Measurements from ENCODE around the gene DMXL1.

DMXL1 gene

GRCh38 chr5:119284031-119284430 lies 213.1 kb downstream of the DMXL1 start:
- Histone ChIP-seq H3K4me3 (ENCODE audit: low read depth, low read length) (no peak overlapping the region), H3K27ac (ENCODE audit: low read depth, low read length) (no peak overlapping the region), H3K9ac (ENCODE audit: low read depth, low read length) (no peak overlapping the region), H3K9me3 (ENCODE audit: control insufficient read depth, insufficient read depth, low read length) (no peaks in the 10 kb centered on the region), H3K4me1 (ENCODE audit: control insufficient read depth, insufficient read depth, low read length) (peaks cover 6% of the 10 kb centered on the region; the same call in 1 of the 2 replicates), H3K36me3 (ENCODE audit: control insufficient read depth, insufficient read depth, low read length) (no peaks in the 10 kb centered on the region), H3K27me3 (ENCODE audit: control insufficient read depth, insufficient read depth, low read length) (no peaks in the 10 kb centered on the region)

DNA sequence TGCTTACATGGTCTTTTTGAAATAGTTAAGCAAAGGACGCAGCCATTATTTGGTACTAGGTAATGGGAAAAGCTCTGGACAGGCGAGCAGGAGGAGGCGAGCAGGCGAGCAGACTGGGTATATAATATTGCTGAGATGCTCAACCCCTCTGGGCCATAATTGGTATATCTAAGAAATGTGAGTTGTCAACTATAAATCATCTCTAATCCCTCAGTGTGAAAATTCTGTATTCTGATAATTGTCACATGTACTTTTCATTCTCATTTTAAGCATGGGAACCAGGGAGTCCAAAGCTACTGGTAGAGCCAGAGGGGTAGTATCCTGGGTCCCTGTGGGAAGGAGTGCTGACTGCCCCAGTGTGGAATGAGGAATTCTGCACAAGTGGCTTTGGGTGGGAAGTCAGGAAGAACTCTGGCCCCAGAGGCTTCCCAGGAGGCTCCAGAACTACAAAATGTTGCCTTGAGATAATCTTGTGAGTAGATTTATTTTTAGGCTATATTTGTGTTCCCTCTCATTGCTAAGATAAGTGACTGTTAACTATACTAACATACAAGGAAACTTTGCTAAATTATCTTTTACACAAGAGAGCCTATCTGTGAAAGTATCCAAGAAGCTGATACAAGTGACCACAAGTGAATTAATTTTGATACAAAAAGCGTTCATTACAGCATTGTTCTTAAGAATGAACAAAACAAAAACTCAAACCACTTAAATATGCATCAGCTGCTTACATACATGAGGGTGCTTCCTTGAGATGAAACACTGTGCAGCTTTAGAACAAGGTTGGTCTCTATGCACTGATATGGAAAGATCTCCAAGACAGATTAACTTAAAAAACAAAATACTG lies 214.4 kb downstream of the DMXL1 start:
- H3K36me3 ChIP-seq (ENCODE audit: control insufficient read depth, insufficient read depth, low read length) = no peaks in the 10 kb centered on the region
- no peak overlapping the region for H3K9ac ChIP-seq (ENCODE audit: low read depth, low read length)
- no peak overlapping the region for H3K4me3 ChIP-seq (ENCODE audit: low read depth, low read length)
- H3K9me3 ChIP-seq (ENCODE audit: control insufficient read depth, insufficient read depth, low read length) = no peaks in the 10 kb centered on the region
- H3K27ac ChIP-seq (ENCODE audit: low read depth, low read length) = no peak overlapping the region
- H3K27me3 ChIP-seq (ENCODE audit: control insufficient read depth, insufficient read depth, low read length) = no peaks in the 10 kb centered on the region
- H3K4me1 ChIP-seq (ENCODE audit: control insufficient read depth, insufficient read depth, low read length) = peaks cover 12% of the 10 kb centered on the region

- Histone ChIP-seq H3K4me3 (ENCODE audit: low read depth, low read length) (no peak overlapping the region), H3K4me1 (ENCODE audit: control insufficient read depth, insufficient read depth, low read length) (peaks cover 27% of the 10 kb centered on the region), H3K27me3 (ENCODE audit: control insufficient read depth, insufficient read depth, low read length) (no peaks in the 10 kb centered on the region), H3K36me3 (ENCODE audit: control insufficient read depth, insufficient read depth, low read length) (no peaks in the 10 kb centered on the region), H3K9me3 (ENCODE audit: control insufficient read depth, insufficient read depth, low read length) (no peaks in the 10 kb centered on the region), H3K9ac (ENCODE audit: low read depth, low read length) (no peak overlapping the region), H3K27ac (ENCODE audit: low read depth, low read length) (peak overlapping the region; percentile 8)
These were observed 215.9 kb downstream of the DMXL1 start for GRCh38 chr5:119286511-119287488.

DNA sequence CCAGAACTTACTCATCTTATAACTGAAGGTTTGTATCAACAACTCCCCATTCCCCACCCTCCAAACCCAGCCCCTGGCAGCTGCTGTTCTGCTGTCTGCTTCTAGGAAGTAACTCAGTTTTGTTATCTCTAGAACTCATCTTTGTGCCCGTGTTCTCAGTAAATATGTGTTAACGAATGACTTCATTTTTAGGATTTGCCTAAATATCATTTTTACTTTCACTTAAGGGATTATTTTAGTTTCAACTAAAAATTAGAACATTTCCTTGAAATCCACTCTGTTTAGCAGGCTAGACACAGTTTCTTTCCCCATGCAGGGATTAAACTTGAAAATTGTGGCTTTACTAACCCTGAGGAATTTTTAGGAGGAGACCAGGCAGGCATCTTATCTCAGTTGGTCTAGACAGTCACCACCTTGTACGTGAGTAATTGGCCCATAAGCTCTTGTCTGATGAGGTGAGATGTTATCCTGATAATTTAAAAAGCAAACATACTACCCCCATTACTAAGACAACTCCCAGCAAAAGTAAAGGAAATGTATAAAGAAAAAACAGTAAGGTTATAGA lies 216.7 kb downstream of the DMXL1 start:
- no peaks in the 10 kb centered on the region for H3K36me3 ChIP-seq (ENCODE audit: control insufficient read depth, insufficient read depth, low read length)
- H3K4me1 ChIP-seq (ENCODE audit: control insufficient read depth, insufficient read depth, low read length) = peaks cover 31% of the 10 kb centered on the region
- H3K27me3 ChIP-seq (ENCODE audit: control insufficient read depth, insufficient read depth, low read length) = no peaks in the 10 kb centered on the region
- no peak overlapping the region for H3K9ac ChIP-seq (ENCODE audit: low read depth, low read length)
- H3K4me3 ChIP-seq (ENCODE audit: low read depth, low read length) = no peak overlapping the region
- H3K27ac ChIP-seq (ENCODE audit: low read depth, low read length) = peak overlapping the region; percentile 8
- no peaks in the 10 kb centered on the region for H3K9me3 ChIP-seq (ENCODE audit: control insufficient read depth, insufficient read depth, low read length)

DNA sequence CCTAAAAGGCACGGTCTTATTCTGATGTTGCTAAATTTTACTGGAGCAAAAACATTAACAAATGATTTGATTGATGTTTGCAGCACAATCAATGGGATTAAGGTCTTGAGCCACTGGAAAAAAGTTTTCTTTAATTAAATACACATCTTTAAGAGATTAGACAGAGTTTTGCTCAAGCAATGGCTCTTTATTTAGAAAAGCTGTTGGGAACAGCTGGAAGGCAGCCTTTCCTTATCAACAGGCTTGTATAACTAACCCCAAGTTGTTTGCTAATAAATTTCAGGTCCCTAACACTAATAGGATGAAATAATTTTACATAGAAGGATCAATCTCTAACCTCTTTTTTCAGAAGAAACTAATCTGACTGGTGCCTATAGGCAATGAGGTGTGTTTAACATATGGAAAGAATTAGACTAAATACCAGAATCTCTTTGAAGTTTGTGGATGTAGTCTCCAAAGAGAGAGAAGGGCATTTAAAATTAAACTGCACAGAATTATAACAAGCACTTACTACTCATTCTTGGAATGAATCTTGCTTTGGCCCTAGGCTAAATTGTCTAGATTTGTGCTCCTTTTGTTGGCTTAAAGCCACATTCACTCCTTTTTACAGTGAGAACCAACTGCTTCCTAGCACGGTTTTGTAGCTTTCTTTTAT lies 217.6 kb downstream of the DMXL1 start:
- no peak overlapping the region for H3K4me3 ChIP-seq (ENCODE audit: low read depth, low read length)
- H3K9me3 ChIP-seq (ENCODE audit: control insufficient read depth, insufficient read depth, low read length) = no peaks in the 10 kb centered on the region
- H3K36me3 ChIP-seq (ENCODE audit: control insufficient read depth, insufficient read depth, low read length) = no peaks in the 10 kb centered on the region
- no peaks in the 10 kb centered on the region for H3K27me3 ChIP-seq (ENCODE audit: control insufficient read depth, insufficient read depth, low read length)
- H3K4me1 ChIP-seq (ENCODE audit: control insufficient read depth, insufficient read depth, low read length) = peaks cover 31% of the 10 kb centered on the region
- no peak overlapping the region for H3K27ac ChIP-seq (ENCODE audit: low read depth, low read length)
- H3K9ac ChIP-seq (ENCODE audit: low read depth, low read length) = no peak overlapping the region

GRCh38 chr5:119289438-119290044 lies 218.7 kb downstream of the DMXL1 start:
- Histone ChIP-seq H3K9me3 (ENCODE audit: control insufficient read depth, insufficient read depth, low read length) (no peaks in the 10 kb centered on the region), H3K27me3 (ENCODE audit: control insufficient read depth, insufficient read depth, low read length) (no peaks in the 10 kb centered on the region), H3K4me1 (ENCODE audit: control insufficient read depth, insufficient read depth, low read length) (peaks cover 31% of the 10 kb centered on the region), H3K4me3 (ENCODE audit: low read depth, low read length) (no peak overlapping the region), H3K27ac (ENCODE audit: low read depth, low read length) (no peak overlapping the region), H3K9ac (ENCODE audit: low read depth, low read length) (no peak overlapping the region), H3K36me3 (ENCODE audit: control insufficient read depth, insufficient read depth, low read length) (no peaks in the 10 kb centered on the region)

- peaks cover 31% of the 10 kb centered on the region for H3K4me1 ChIP-seq (ENCODE audit: control insufficient read depth, insufficient read depth, low read length)
- H3K27ac ChIP-seq (ENCODE audit: low read depth, low read length) = no peak overlapping the region
- no peaks in the 10 kb centered on the region for H3K27me3 ChIP-seq (ENCODE audit: control insufficient read depth, insufficient read depth, low read length)
- no peaks in the 10 kb centered on the region for H3K9me3 ChIP-seq (ENCODE audit: control insufficient read depth, insufficient read depth, low read length)
- no peak overlapping the region for H3K9ac ChIP-seq (ENCODE audit: low read depth, low read length)
- no peak overlapping the region for H3K4me3 ChIP-seq (ENCODE audit: low read depth, low read length)
- no peaks in the 10 kb centered on the region for H3K36me3 ChIP-seq (ENCODE audit: control insufficient read depth, insufficient read depth, low read length)
These were observed 219.3 kb downstream of the DMXL1 start for GRCh38 chr5:119290161-119290569.

- Histone ChIP-seq H3K36me3 (ENCODE audit: control insufficient read depth, insufficient read depth, low read length) (no peaks in the 10 kb centered on the region), H3K27ac (ENCODE audit: low read depth, low read length) (no peak overlapping the region), H3K9me3 (ENCODE audit: control insufficient read depth, insufficient read depth, low read length) (no peaks in the 10 kb centered on the region), H3K27me3 (ENCODE audit: control insufficient read depth, insufficient read depth, low read length) (no peaks in the 10 kb centered on the region), H3K9ac (ENCODE audit: low read depth, low read length) (no peak overlapping the region), H3K4me1 (ENCODE audit: control insufficient read depth, insufficient read depth, low read length) (peaks cover 31% of the 10 kb centered on the region), H3K4me3 (ENCODE audit: low read depth, low read length) (no peak overlapping the region)
These were observed 219.7 kb downstream of the DMXL1 start for GRCh38 chr5:119290607-119291006.

GRCh38 chr5:119291056-119291455 lies 220.2 kb downstream of the DMXL1 start:
- Histone ChIP-seq H3K9me3 (ENCODE audit: control insufficient read depth, insufficient read depth, low read length) (no peaks in the 10 kb centered on the region), H3K4me3 (ENCODE audit: low read depth, low read length) (no peak overlapping the region), H3K36me3 (ENCODE audit: control insufficient read depth, insufficient read depth, low read length) (no peaks in the 10 kb centered on the region), H3K27ac (ENCODE audit: low read depth, low read length) (no peak overlapping the region), H3K4me1 (ENCODE audit: control insufficient read depth, insufficient read depth, low read length) (peaks cover 31% of the 10 kb centered on the region), H3K9ac (ENCODE audit: low read depth, low read length) (no peak overlapping the region), H3K27me3 (ENCODE audit: control insufficient read depth, insufficient read depth, low read length) (no peaks in the 10 kb centered on the region)

DNA sequence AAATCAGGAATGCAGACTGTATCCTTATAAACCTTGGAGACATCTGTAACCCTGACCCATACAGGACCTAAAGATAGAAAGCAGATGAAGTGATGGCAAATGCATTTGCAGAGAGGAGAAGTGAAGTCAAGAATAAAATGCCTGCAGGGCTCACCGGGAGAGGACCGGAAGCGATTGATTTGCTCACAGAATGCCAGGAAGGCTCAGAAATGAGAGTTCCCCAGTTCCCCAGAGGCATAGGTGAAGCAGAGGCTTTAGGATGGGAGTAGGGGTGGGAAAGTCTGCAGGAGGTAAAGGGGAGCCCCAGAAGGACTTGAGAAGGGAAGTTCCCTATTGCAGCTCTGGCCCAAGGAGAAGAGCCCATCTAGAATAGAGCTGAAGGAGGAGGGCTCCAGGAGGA lies 221.0 kb downstream of the DMXL1 start:
- Histone ChIP-seq H3K9ac (ENCODE audit: low read depth, low read length) (no peak overlapping the region), H3K9me3 (ENCODE audit: control insufficient read depth, insufficient read depth, low read length) (no peaks in the 10 kb centered on the region), H3K4me1 (ENCODE audit: control insufficient read depth, insufficient read depth, low read length) (peaks cover 31% of the 10 kb centered on the region), H3K4me3 (ENCODE audit: low read depth, low read length) (no peak overlapping the region), H3K27me3 (ENCODE audit: control insufficient read depth, insufficient read depth, low read length) (no peaks in the 10 kb centered on the region), H3K27ac (ENCODE audit: low read depth, low read length) (peak overlapping the region; percentile 14), H3K36me3 (ENCODE audit: control insufficient read depth, insufficient read depth, low read length) (no peaks in the 10 kb centered on the region)

All from HUES48 (cell line).